Parathyroid adenoma (tissue), 2 donors: Measurements from ENCODE around the gene AKR1B15.

Experiments
- H2AFZ ChIP-seq: fragments of 300-600 bp; sonication (generic); one replicate; pipeline ENCODE4 v1.7.0; 2017; ENCODE audit warnings: antibody characterized with exemption, mild to moderate bottlenecking
- H3K27ac ChIP-seq: fragments of 300-600 bp; sonication (generic); one replicate; pipeline ENCODE4 v1.7.0; 2017
- H3K27me3 ChIP-seq: fragments of 300-600 bp; sonication (generic); one replicate; pipeline ENCODE4 v1.7.0; 2017; ENCODE audit warnings: low read length; ENCODE audit not compliant: control insufficient read depth, insufficient read depth
- H3K36me3 ChIP-seq: fragments of 300-600 bp; sonication (generic); one replicate; pipeline ENCODE4 v1.7.0; 2017; ENCODE audit warnings: low read length; ENCODE audit not compliant: control insufficient read depth, insufficient read depth
- H3K4me1 ChIP-seq: fragments of 300-600 bp; sonication (generic); one replicate; pipeline ENCODE4 v1.7.0; 2017; ENCODE audit warnings: control low read depth
- H3K4me2 ChIP-seq: fragments of 300-600 bp; sonication (generic); one replicate; pipeline ENCODE4 v1.7.0; 2017; ENCODE audit warnings: low read length
- H3K4me3 ChIP-seq: fragments of 300-600 bp; sonication (generic); one replicate; pipeline ENCODE4 v1.7.0; 2017; ENCODE audit warnings: low read depth, low read length
- H3K79me2 ChIP-seq: fragments of 300-600 bp; sonication (generic); one replicate; pipeline ENCODE4 v1.7.0; 2017; ENCODE audit warnings: control low read depth
- H3K9ac ChIP-seq: fragments of 300-600 bp; sonication (generic); one replicate; pipeline ENCODE4 v1.7.0; 2017; ENCODE audit warnings: mild to moderate bottlenecking
- H3K9me3 ChIP-seq: fragments of 300-600 bp; sonication (generic); one replicate; pipeline ENCODE4 v1.7.0; 2017; ENCODE audit warnings: low read length; ENCODE audit not compliant: control insufficient read depth
- TF ChIP-seq, protein P1 (sequence below): fragments of 300-600 bp; sonication (generic); IDR thresholded peaks from one replicate; pipeline ENCODE4 v1.7.0; 2017; ENCODE audit warnings: antibody characterized with exemption, mild to moderate bottlenecking
- donor health status: primary hyperparathyroidism.

The AKR1B15 gene

DNA sequence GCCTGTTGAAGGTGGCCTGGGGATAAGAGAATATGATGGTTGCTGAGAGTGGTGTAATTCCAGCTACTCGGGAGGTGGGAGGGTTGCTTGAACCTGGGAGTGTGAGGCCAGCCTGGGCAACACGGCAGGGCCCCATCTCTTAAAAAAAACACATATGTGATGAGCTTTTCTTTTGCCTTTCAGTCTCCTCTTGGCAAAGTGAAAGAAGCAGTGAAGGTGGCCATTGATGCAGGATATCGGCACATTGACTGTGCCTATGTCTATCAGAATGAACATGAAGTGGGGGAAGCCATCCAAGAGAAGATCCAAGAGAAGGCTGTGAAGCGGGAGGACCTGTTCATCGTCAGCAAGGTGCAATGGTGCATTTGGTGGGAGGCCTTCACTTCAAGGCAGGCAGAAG is 18.4 kb upstream of the AKR1B15 start:
- Histone ChIP-seq H3K79me2 (no peaks in the 10 kb centered on the region), H3K4me3 (no peak overlapping the region), H3K9ac (no peak overlapping the region), H3K27ac (no peak overlapping the region), H2AFZ (no peak overlapping the region), H3K27me3 (no peaks in the 10 kb centered on the region), H3K9me3 (no peaks in the 10 kb centered on the region), H3K4me1 (peaks cover 4% of the 10 kb centered on the region), H3K4me2 (no peak overlapping the region), H3K36me3 (no peaks in the 10 kb centered on the region)
- TF ChIP-seq, protein P1, sequence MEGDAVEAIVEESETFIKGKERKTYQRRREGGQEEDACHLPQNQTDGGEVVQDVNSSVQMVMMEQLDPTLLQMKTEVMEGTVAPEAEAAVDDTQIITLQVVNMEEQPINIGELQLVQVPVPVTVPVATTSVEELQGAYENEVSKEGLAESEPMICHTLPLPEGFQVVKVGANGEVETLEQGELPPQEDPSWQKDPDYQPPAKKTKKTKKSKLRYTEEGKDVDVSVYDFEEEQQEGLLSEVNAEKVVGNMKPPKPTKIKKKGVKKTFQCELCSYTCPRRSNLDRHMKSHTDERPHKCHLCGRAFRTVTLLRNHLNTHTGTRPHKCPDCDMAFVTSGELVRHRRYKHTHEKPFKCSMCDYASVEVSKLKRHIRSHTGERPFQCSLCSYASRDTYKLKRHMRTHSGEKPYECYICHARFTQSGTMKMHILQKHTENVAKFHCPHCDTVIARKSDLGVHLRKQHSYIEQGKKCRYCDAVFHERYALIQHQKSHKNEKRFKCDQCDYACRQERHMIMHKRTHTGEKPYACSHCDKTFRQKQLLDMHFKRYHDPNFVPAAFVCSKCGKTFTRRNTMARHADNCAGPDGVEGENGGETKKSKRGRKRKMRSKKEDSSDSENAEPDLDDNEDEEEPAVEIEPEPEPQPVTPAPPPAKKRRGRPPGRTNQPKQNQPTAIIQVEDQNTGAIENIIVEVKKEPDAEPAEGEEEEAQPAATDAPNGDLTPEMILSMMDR, result no peak

DNA sequence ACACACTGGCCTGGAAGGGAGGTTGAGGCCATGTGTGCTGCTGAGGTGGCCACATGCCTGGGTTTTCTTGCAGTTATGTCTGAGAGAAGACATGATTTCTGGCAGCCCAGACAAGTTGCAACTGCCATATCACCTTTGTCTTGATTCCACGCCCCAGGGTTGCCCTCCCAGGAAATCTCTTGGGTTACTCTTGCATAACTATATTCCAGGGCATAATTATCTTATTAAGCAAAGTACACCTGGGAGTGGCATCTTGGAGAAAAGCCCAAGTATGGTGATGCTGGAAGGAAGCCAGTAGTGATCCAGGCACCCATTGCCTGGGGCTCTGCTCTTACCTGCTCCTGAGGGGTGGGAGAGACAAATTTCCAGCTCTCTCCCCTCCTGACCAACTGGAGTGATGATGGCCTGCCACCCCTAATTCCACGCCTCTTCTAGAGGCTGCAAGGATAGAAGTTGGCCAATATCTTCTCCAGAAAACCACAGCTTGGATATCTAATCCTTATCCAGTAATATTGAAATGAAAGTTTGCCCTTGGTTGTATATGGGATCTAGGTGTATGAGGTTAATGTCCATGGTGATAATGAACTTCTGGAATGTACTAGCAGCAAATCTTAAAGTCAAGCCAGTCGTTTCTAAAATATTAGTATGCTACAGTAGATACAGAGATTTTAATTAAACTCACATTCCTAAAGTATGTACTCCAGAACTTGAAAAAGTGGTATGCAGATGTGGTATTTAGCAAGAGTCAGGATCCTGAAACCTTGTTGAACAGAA is 16.5 kb upstream of the AKR1B15 start:
- TF ChIP-seq, protein P1, result no peak
- no peak overlapping the region for H3K4me2 ChIP-seq
- peaks cover 4% of the 10 kb centered on the region for H3K4me1 ChIP-seq
- no peaks in the 10 kb centered on the region for H3K27me3 ChIP-seq
- no peaks in the 10 kb centered on the region for H3K36me3 ChIP-seq
- H3K4me3 ChIP-seq, result no peak overlapping the region
- H3K79me2 ChIP-seq, result no peaks in the 10 kb centered on the region
- no peak overlapping the region for H3K27ac ChIP-seq
- no peaks in the 10 kb centered on the region for H3K9me3 ChIP-seq
- no peak overlapping the region for H3K9ac ChIP-seq
- H2AFZ ChIP-seq, result no peak overlapping the region

DNA sequence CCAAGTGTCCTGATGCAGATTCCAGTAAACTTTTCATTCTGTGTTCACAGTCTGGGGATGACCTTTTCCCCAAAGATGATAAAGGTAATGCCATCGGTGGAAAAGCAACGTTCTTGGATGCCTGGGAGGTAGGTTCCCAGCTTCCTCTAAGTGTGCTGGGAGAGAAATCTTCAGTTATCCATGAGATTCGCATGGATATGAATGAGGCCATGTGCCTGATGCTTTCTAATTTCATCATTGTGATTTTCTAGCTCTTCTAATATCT is 16.0 kb upstream of the AKR1B15 start:
- Histone ChIP-seq H3K79me2 (no peaks in the 10 kb centered on the region), H3K4me3 (no peak overlapping the region), H3K36me3 (no peaks in the 10 kb centered on the region), H2AFZ (no peak overlapping the region), H3K9ac (no peak overlapping the region), H3K27me3 (no peaks in the 10 kb centered on the region), H3K9me3 (no peaks in the 10 kb centered on the region), H3K27ac (no peak overlapping the region), H3K4me2 (no peak overlapping the region), H3K4me1 (peaks cover 2% of the 10 kb centered on the region)
- TF ChIP-seq, protein P1, result no peak

DNA sequence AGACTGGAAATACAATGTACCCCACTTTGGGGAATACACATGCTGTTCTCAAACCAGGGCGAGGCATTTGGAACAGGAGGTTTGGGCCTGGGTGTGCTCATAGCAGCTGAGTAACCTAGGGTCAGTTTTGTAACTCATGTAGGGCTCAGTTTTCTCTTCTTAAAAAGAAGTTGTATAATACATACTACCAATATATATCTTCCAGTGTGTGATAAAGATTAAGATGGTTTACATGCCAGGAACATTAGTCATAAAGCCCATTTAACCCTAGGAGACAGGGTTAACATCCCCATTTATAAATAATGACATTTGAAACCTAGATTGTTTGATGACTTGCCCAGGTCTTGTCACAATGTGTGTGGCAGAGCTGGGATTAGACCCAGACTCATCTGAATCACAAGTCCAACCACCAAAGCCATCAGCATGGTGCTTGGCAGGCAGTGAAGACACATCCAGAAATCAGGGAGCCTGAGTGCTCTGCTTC is 15.6 kb upstream of the AKR1B15 start:
- Histone ChIP-seq H3K36me3 (no peaks in the 10 kb centered on the region), H3K4me1 (no peaks in the 10 kb centered on the region), H3K9me3 (no peaks in the 10 kb centered on the region), H3K27ac (no peak overlapping the region), H3K4me3 (no peak overlapping the region), H3K27me3 (no peaks in the 10 kb centered on the region), H2AFZ (no peak overlapping the region), H3K4me2 (no peak overlapping the region), H3K9ac (no peak overlapping the region), H3K79me2 (no peaks in the 10 kb centered on the region)
- TF ChIP-seq, protein P1, result no peak

DNA sequence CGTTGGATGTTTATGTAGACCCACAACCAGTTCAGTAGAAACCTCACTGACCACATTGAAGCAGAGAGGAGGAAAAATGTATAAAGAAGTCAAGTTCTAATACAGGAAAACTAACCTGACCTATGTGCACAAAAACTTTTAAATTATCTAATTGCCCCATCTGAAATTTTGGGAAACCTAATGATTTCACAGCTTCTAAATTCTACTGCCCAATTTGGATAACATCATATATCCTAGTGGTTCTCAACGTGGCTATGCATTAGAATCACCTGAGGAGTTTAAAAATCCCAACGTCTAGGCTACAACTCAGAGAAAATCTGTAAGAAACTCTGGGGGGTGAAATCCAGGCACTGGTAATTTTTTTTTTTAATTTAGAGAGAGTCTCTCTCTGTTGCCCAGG is 14.3 kb upstream of the AKR1B15 start:
- Histone ChIP-seq H3K4me1 (no peaks in the 10 kb centered on the region), H3K79me2 (no peaks in the 10 kb centered on the region), H3K9me3 (no peaks in the 10 kb centered on the region), H3K9ac (no peak overlapping the region), H3K27me3 (no peaks in the 10 kb centered on the region), H3K27ac (no peak overlapping the region), H2AFZ (no peak overlapping the region), H3K36me3 (no peaks in the 10 kb centered on the region), H3K4me3 (no peak overlapping the region), H3K4me2 (no peak overlapping the region)
- TF ChIP-seq, protein P1, result no peak
